HEK293 (cell line): ENCODE data around the gene ZRSR2.

Experiments used
- CTCF ChIA-PET: fragments of 350-600 bp; formaldehyde crosslinking; extraction: SDS; loops from one replicate; lab custom pipeline; 2021; ENCODE audit warnings: antibody characterized with exemption; lab: Yijun Ruan, JAX
- POLR2A ChIA-PET: fragments of 300-600 bp; formaldehyde crosslinking; extraction: SDS; loops from one replicate; lab custom pipeline; 2020; ENCODE audit warnings: antibody characterized with exemption, inconsistent platforms; lab: Yijun Ruan, JAX
- H3K27ac ChIP-seq: fragments of 200-500 bp; sonication (Bioruptor generic); 2 replicates; pipeline ENCODE4 v1.5.1; 2014; ENCODE audit warnings: low read depth, low read length, control low read depth, inconsistent platforms; ENCODE audit errors: extremely low read depth
- H3K36me3 ChIP-seq, 2 experiments: fragments of 200-500 bp in 1 of 2; sonication (Bioruptor generic) in 1 of 2; 1 replicate in 1 of 2; 2 replicates in 1 of 2; pipeline ENCODE4 v1.5.1; 2014 to 2017; ENCODE audit warnings: inconsistent platforms in 2 of 2, low read length in 2 of 2; ENCODE audit not compliant: control insufficient read depth in 2 of 2, insufficient read depth in 1 of 2
- H3K4me1 ChIP-seq: fragments of 200-500 bp; sonication (Bioruptor generic); 2 replicates; pipeline ENCODE4 v1.5.1; 2014; ENCODE audit warnings: mild to moderate bottlenecking, low read length, inconsistent platforms; ENCODE audit not compliant: control insufficient read depth, insufficient read depth
- H3K4me3 ChIP-seq: 2 replicates; pipeline ENCODE4 v1.5.1; 2011; ENCODE audit warnings: low read depth, mild to moderate bottlenecking, control low read depth, low read length, moderate library complexity
- H3K9me3 ChIP-seq: fragments of 200-500 bp; sonication (Bioruptor generic); 2 replicates; pipeline ENCODE4 v1.5.1; 2014; ENCODE audit warnings: low read depth, low read length, inconsistent platforms; ENCODE audit not compliant: control insufficient read depth, insufficient read depth
- PRDM10 ChIP-seq: fragments of 450-650 bp; formaldehyde crosslinking; IDR thresholded peaks from 2 replicates; pipeline ENCODE4 v1.5.1; 2016; ENCODE audit warnings: missing biosample characterization, missing genetic modification characterization
- SCRT2 ChIP-seq: fragments of 450-650 bp; formaldehyde crosslinking; IDR thresholded peaks from 2 replicates; pipeline ENCODE4 v1.5.1; 2016; ENCODE audit warnings: missing biosample characterization, missing genetic modification characterization
- ZBTB21 ChIP-seq: fragments of 450-650 bp; formaldehyde crosslinking; IDR thresholded peaks from 2 replicates; pipeline ENCODE4 v1.5.1; 2017; ENCODE audit warnings: missing biosample characterization, missing genetic modification characterization
- ZBTB44 ChIP-seq: fragments of 450-650 bp; IDR thresholded peaks from 2 replicates; pipeline ENCODE4 v1.5.1; 2018; ENCODE audit warnings: missing biosample characterization, mild to moderate bottlenecking, missing genetic modification characterization
- ZNF114 ChIP-seq: fragments of 450-650 bp; formaldehyde crosslinking; IDR thresholded peaks from 2 replicates; pipeline ENCODE4 v1.5.0; 2017; ENCODE audit warnings: missing biosample characterization, missing genetic modification characterization
- ZNF138 ChIP-seq: fragments of 450-650 bp; formaldehyde crosslinking; IDR thresholded peaks from 2 replicates; pipeline ENCODE4 v1.5.1; 2016; ENCODE audit warnings: missing biosample characterization, missing genetic modification characterization, borderline replicate concordance
- ZNF202 ChIP-seq: fragments of 450-650 bp; formaldehyde crosslinking; IDR thresholded peaks from 2 replicates; pipeline ENCODE4 v1.5.1; 2016; ENCODE audit warnings: missing biosample characterization, missing genetic modification characterization, borderline replicate concordance
- ZNF23 ChIP-seq: fragments of 450-650 bp; formaldehyde crosslinking; IDR thresholded peaks from 2 replicates; pipeline ENCODE4 v1.5.1; 2016; ENCODE audit warnings: missing biosample characterization, missing genetic modification characterization, borderline replicate concordance
- ZNF24 ChIP-seq: fragments of 450-650 bp; formaldehyde crosslinking; IDR thresholded peaks from 2 replicates; pipeline ENCODE4 v1.5.1; 2016; ENCODE audit warnings: missing biosample characterization, missing genetic modification characterization
- ZNF423 ChIP-seq: fragments of 450-650 bp; formaldehyde crosslinking; IDR thresholded peaks from 2 replicates; pipeline ENCODE4 v1.5.1; 2016; ENCODE audit warnings: missing biosample characterization, missing genetic modification characterization
- ZNF585B ChIP-seq: fragments of 450-650 bp; formaldehyde crosslinking; IDR thresholded peaks from 2 replicates; pipeline ENCODE4 v1.5.1; 2016; ENCODE audit warnings: missing biosample characterization, missing genetic modification characterization
- ZNF621 ChIP-seq: fragments of 450-650 bp; formaldehyde crosslinking; IDR thresholded peaks from 2 replicates; pipeline ENCODE4 v1.5.1; 2017; ENCODE audit warnings: missing biosample characterization, missing genetic modification characterization
- ZNF624 ChIP-seq: fragments of 450-650 bp; formaldehyde crosslinking; IDR thresholded peaks from 2 replicates; pipeline ENCODE4 v1.5.1; 2017; ENCODE audit warnings: missing biosample characterization, missing genetic modification characterization
- ZNF677 ChIP-seq: fragments of 450-650 bp; IDR thresholded peaks from 2 replicates; pipeline ENCODE4 v1.5.0; 2018; ENCODE audit warnings: missing biosample characterization, mild to moderate bottlenecking, missing genetic modification characterization, moderate library complexity
- ZNF701 ChIP-seq: fragments of 450-650 bp; formaldehyde crosslinking; IDR thresholded peaks from 2 replicates; pipeline ENCODE4 v1.5.1; 2016; ENCODE audit warnings: missing biosample characterization, missing genetic modification characterization
- ZSCAN30 ChIP-seq: fragments of 450-650 bp; IDR thresholded peaks from 2 replicates; pipeline ENCODE4 v1.5.1; 2018; ENCODE audit warnings: missing biosample characterization, mild to moderate bottlenecking, missing genetic modification characterization, moderate library complexity
- ZXDB ChIP-seq: fragments of 450-650 bp; formaldehyde crosslinking; IDR thresholded peaks from 2 replicates; pipeline ENCODE4 v1.5.1; 2016; ENCODE audit warnings: missing biosample characterization, missing genetic modification characterization
- TF ChIP-seq, protein P1 (sequence below): fragments of 450-650 bp; formaldehyde crosslinking; IDR thresholded peaks from 2 replicates; pipeline ENCODE4; 2016; ENCODE audit warnings: missing biosample characterization, missing genetic modification characterization
- TF ChIP-seq, protein P2 (sequence below): fragments of 450-650 bp; formaldehyde crosslinking; IDR thresholded peaks from 2 replicates; pipeline ENCODE4 v1.5.1; 2017; ENCODE audit warnings: missing biosample characterization, mild to moderate bottlenecking, missing genetic modification characterization, moderate library complexity

Gene ZRSR2

GRCh38 chrX:15813416-15813815 is 23.1 kb downstream of the ZRSR2 start:
- H3K4me1 ChIP-seq, result no peaks in the 10 kb centered on the region
- no peaks in the 10 kb centered on the region for H3K9me3 ChIP-seq
- H3K27ac ChIP-seq, result no peak overlapping the region
- H3K36me3 ChIP-seq, result peaks cover 37 to 72% of the 10 kb centered on the region in 2 experiments
- ChIA-PET POLR2A (no interaction called here), CTCF (no interaction called here)
- no peak overlapping the region for H3K4me3 ChIP-seq
- TF ChIP-seq ZNF677 (tag by site-specific recombination) (no peak), ZNF621 (tag by site-specific recombination) (no peak), ZNF202 (tag by site-specific recombination) (no peak), ZBTB44 (tag by site-specific recombination) (no peak), ZNF585B (tag by site-specific recombination) (no peak), ZNF138 (no peak), PRDM10 (no peak), ZSCAN30 (tag by site-specific recombination) (no peak), ZNF423 (tag by site-specific recombination) (no peak), SCRT2 (no peak)
- TF ChIP-seq, protein P1, sequence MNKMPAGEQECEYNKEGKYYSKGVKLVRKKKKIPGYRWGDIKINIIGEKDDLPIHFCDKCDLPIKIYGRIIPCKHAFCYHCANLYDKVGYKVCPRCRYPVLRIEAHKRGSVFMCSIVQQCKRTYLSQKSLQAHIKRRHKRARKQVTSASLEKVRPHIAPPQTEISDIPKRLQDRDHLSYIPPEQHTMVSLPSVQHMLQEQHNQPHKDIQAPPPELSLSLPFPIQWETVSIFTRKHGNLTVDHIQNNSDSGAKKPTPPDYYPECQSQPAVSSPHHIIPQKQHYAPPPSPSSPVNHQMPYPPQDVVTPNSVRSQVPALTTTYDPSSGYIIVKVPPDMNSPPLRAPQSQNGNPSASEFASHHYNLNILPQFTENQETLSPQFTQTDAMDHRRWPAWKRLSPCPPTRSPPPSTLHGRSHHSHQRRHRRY (tag by site-specific recombination), result no peak

DNA sequence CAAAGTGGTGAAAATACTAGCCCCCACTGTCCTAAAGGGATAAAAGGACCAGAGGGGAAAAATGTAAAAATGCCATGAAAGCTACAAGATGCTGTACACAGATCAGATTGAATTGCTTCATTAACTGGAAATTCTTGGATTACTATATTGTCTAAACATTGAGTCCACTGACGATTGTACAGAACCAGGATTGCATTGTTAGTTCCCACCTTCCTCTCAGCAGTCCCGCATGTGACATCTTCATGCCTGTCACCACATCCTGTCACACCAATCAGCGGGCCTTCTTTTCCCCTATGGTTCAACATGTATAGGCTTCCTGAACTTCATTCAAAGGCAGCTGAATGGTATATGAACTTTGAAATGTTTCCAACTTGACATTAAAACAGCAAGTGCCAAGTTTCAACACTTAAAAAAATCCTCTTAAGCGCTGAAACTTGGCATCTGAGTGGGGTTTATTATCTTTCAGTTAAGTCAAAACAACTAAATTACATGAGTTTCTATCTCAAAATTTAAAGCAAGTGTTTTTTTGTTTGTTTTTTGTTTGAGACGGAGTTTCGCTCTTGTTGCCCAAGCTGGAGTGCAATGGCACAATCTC is 24.6 kb downstream of the ZRSR2 start:
- TF ChIP-seq ZNF624 (tag by site-specific recombination) (no peak), ZXDB (no peak), ZBTB21 (tag by site-specific recombination) (no peak)
- Histone ChIP-seq H3K4me3 (no peak overlapping the region), H3K4me1 (no peaks in the 10 kb centered on the region), H3K36me3 (peaks cover 44 to 70% of the 10 kb centered on the region in 2 experiments), H3K9me3 (no peaks in the 10 kb centered on the region), H3K27ac (no peak overlapping the region)
- POLR2A ChIA-PET, result no interaction called here
- CTCF ChIA-PET, result interaction anchor here (1.1 to 1.5 kb wide), 3 partner anchors 21 to 621 kb away, joined by 3 to 4 read pairs (median 3); no protein-coding TSS in a partner anchor

- CTCF ChIA-PET, result interaction anchor here (0.6 to 1.5 kb wide), 9 partner anchors 10 to 756 kb away, joined by 3 to 5 read pairs (median 4); no protein-coding TSS in a partner anchor
- no peaks in the 10 kb centered on the region for H3K4me1 ChIP-seq
- no peak overlapping the region for H3K4me3 ChIP-seq
- no peak overlapping the region for H3K27ac ChIP-seq
- H3K36me3 ChIP-seq, result peaks cover 41 to 74% of the 10 kb centered on the region in 2 experiments
- TF ChIP-seq ZNF114 (tag by site-specific recombination) (no peak), ZNF701 (tag by site-specific recombination) (no peak), ZNF24 (tag by site-specific recombination) (no peak), ZNF23 (no peak)
- TF ChIP-seq, protein P2, sequence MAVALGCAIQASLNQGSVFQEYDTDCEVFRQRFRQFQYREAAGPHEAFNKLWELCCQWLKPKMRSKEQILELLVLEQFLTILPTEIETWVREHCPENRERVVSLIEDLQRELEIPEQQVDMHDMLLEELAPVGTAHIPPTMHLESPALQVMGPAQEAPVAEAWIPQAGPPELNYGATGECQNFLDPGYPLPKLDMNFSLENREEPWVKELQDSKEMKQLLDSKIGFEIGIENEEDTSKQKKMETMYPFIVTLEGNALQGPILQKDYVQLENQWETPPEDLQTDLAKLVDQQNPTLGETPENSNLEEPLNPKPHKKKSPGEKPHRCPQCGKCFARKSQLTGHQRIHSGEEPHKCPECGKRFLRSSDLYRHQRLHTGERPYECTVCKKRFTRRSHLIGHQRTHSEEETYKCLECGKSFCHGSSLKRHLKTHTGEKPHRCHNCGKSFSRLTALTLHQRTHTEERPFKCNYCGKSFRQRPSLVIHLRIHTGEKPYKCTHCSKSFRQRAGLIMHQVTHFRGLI (tag by site-specific recombination), result no peak
- H3K9me3 ChIP-seq, result no peaks in the 10 kb centered on the region
- POLR2A ChIA-PET, result no interaction called here
Measured at GRCh38 chrX:15815779-15816437, 25.6 kb downstream of the ZRSR2 start.
